ENCODE results near the gene CLDN9. TPM values are rescaled to one million over a fixed set of nuclear protein-coding genes. Genes with fewer than 3 reads are reported as not detected.

CLDN9 gene
- total and polyA plus RNA-seq, 9 of the 15 experiments (the other 6 are each of a cell fraction or from before 2014, with no cell fraction given) = 0.12 to 0.44 (median 0.22) TPM; not detected in 4

- Histone ChIP-seq H3K9me1 (ENCODE audit: control insufficient read depth, insufficient read depth, low read length) (no peaks in the 10 kb centered on the region), H3K9me3 (replicated peaks; ENCODE audit: control insufficient read depth, insufficient read depth, low read depth, low read length) (no peaks in the 10 kb centered on the region), H3K4me2 (ENCODE audit: insufficient read depth, low read length) (no peak overlapping the region), H3K36me3 (ENCODE audit: control insufficient read depth, insufficient read depth, low read length) (peaks cover 20% of the 10 kb centered on the region; the same call in 2 of the 3 replicates), H3K79me2 (ENCODE audit: control insufficient read depth, insufficient read depth, low read length) (no peaks in the 10 kb centered on the region), H3K4me3 (no peak overlapping the region), H2AFZ (ENCODE audit: low read depth, low read length) (no peak overlapping the region), H4K20me1 (replicated peaks; ENCODE audit: control insufficient read depth, insufficient read depth, low read length) (peaks cover 3% of the 10 kb centered on the region; the same call in 1 of the 2 replicates), H3K9ac (ENCODE audit: insufficient read depth in 1 of 2, low read depth in 2 of 2, low read length in 2 of 2) (peak overlapping the region in 1 of 2 experiments; percentile 89; a peak in 2 of 4 replicates), H3K27ac (ENCODE audit: extremely low read depth, low read depth, low read length) (no peak overlapping the region), H3K27me3 (ENCODE audit: control insufficient read depth in 2 of 2, insufficient read depth in 2 of 2, low read length in 2 of 2) (peaks cover 24 to 56% of the 10 kb centered on the region in 2 experiments; a peak in 4 of 5 replicates), H3K4me1 (replicated peaks in 1 of 2; ENCODE audit: control insufficient read depth in 2 of 2, insufficient read depth in 2 of 2, low read length in 2 of 2) (peaks cover 15 to 55% of the 10 kb centered on the region in 2 experiments)
- CTCF ChIA-PET (ENCODE audit: low intra/inter-chr PET ratio) = interaction anchor here (0.5 to 1.6 kb wide), 2 partner anchors 29 to 34 kb away, joined by 3 to 6 read pairs; no protein-coding TSS in a partner anchor
- in situ Hi-C loops (cut with MboI) = no loop called here
- no peak for TF ChIP-seq CEBPB (tag; IDR thresholded peaks at IDR 0.05)
- peak; percentile 12 for TF ChIP-seq ZFP36 (IDR thresholded peaks at IDR 0.05; ENCODE audit: low read depth, low read length, partially characterized antibody)
- no peak for TF ChIP-seq CHD2 (IDR thresholded peaks at IDR 0.05; ENCODE audit: low read depth, low read length)
- no peak for TF ChIP-seq ZNF780A (CRISPR knock-in tag; IDR thresholded peaks at IDR 0.05)
- POLR2A ChIA-PET = interaction anchor here (0.7 to 2.2 kb wide), 7 partner anchors 8 to 95 kb away, joined by 3 to 13 read pairs (median 4); partner anchors contain the start of genes HCFC1R1, MMP25 and THOC6
- ATAC-seq = no peak
- no peak for DNase-seq (ENCODE audit: extremely low read depth in 1 of 4, low spot score in 3 of 4)
- 30% methylated on average over 27 of the region's 33 CpGs for WGBS (ENCODE audit: insufficient coverage, low coverage, missing lambda C conversion rate)
- no TSS peak for BruUV-seq (replicated peaks)
- no peak for FAIRE-seq
- intact Hi-C loops (cut with micrococcal nuclease) = no loop called here
These were observed 17.8 kb downstream of the CLDN9 start for GRCh38 chr16:3030222-3031212.
